Retinal pigment epithelial cell (primary cell): ENCODE measurements around the gene RIPOR2.
"Not testable (repeated sequence)": the region's sequence is repeated elsewhere in the genome, so short reads cannot be mapped to it uniquely, and the experiment has no call there.

Experiments
- DNase-seq: peaks from one replicate; pipeline ENCODE4 v3.0.0-alpha.2; 2010; ENCODE audit warnings: low read depth
- H3K4me3 ChIP-seq: 2 replicates; pipeline ENCODE4 v1.5.1; 2011; ENCODE audit warnings: mild to moderate bottlenecking, low read length, control low read depth, moderate library complexity
- TF ChIP-seq, protein P1 (sequence below): conservative IDR thresholded peaks from 2 replicates; pipeline ENCODE4 v1.5.1; 2011; ENCODE audit warnings: low read depth, low read length, control low read depth, inconsistent platforms

The RIPOR2 gene

DNA sequence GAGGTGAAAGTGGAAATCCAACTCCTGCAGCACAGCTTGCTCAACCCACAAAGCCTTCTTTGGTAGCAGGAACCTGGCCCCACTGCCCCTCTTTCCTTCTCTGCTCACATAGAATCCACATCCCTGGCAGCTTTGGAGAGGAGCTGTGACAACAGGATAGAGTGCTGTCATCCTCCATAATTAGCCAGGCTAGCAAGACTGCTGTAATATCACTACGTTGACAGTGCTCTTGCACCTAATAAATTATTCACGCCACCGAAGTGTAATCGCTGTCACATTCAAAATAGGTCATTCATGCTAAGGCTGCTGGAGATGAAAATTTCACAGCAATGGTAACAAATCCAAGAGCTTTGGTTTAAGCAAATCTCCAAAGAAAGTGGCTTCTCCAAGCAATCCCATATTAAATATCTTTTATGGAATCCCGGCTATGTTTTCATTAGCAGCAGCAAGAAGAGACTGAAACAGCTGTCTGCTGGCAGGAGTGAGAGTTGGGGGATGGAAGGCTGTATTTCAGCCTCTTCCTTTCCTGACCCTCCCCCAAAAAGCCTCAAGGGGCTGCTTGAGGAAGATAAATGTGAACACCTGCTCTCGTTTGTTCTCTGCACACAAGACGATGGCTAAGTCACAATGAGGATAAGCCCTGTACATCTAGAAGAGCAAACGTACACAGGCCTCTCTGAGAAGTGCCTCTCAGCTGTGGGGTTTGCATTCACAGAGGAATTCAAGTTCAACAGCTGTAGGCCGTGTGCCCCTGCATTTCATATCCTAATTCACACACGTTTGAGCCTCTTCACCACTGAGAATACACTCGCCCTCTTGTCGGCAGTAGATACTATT, 16.5 kb downstream of the RIPOR2 start:
- TF ChIP-seq, protein P1, sequence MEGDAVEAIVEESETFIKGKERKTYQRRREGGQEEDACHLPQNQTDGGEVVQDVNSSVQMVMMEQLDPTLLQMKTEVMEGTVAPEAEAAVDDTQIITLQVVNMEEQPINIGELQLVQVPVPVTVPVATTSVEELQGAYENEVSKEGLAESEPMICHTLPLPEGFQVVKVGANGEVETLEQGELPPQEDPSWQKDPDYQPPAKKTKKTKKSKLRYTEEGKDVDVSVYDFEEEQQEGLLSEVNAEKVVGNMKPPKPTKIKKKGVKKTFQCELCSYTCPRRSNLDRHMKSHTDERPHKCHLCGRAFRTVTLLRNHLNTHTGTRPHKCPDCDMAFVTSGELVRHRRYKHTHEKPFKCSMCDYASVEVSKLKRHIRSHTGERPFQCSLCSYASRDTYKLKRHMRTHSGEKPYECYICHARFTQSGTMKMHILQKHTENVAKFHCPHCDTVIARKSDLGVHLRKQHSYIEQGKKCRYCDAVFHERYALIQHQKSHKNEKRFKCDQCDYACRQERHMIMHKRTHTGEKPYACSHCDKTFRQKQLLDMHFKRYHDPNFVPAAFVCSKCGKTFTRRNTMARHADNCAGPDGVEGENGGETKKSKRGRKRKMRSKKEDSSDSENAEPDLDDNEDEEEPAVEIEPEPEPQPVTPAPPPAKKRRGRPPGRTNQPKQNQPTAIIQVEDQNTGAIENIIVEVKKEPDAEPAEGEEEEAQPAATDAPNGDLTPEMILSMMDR, result no peak
- H3K4me3 ChIP-seq, result no peak overlapping the region
- DNase-seq, result no peak

GRCh38 chr6:24918641-24919055, 17.1 kb downstream of the RIPOR2 start:
- DNase-seq, result no peak

DNA sequence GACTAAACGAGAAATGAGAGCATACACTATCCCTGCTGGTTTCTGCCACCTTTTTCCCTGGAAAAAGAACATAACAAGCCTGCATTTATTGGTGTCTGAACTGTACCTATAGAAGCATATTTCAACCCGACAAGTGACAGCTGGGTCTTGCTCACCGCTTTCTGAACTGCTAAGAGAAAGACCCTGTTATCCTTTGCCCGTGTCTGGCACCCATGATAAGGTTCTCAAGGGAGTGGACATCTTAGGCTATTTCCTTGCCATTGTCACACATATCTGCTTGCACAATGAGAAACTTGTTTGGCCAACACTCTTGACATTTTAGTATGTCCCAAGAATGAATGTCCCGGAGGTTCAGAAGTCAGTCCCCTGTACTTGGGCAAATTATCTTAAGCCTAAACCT, 19.3 kb downstream of the RIPOR2 start:
- TF ChIP-seq, protein P1, result no peak

More at GRCh38 chr6:24918641-24919055, 17.1 kb downstream of the RIPOR2 start:
- H3K4me3 ChIP-seq, result no peak overlapping the region
- TF ChIP-seq, protein P1, result no peak

GRCh38 chr6:24915641-24916040, 20.1 kb downstream of the RIPOR2 start:
- TF ChIP-seq, protein P1, result no peak
- H3K4me3 ChIP-seq, result no peak overlapping the region
- DNase-seq, result no peak

More for the DNA sequence above, 19.3 kb downstream of the RIPOR2 start:
- H3K4me3 ChIP-seq, result no peak overlapping the region
- no peak for DNase-seq

DNA sequence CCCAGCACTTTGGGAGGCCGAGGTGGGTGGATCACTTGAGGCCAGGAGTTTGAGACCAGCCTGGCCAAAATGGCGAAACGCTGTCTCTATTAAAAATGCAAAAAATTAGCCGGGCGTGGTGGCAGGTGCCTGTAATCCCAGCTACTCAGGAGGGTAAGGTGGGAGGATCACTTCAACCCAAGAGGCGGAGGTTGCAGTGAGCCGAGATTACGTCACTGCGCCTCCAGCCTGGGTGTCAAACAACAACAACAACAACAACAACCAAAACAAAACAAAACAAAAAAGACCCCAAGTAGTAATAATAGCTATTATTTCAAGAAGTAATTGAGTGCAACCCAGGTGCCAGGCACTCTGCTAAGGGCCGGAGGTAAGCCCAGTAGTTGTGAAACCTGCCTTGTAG, 21.7 kb downstream of the RIPOR2 start:
- not testable (repeated sequence) for H3K4me3 ChIP-seq, DNase-seq

GRCh38 chr6:24911796-24912382, 23.9 kb downstream of the RIPOR2 start:
- TF ChIP-seq, protein P1, result no peak
- no peak for DNase-seq
- H3K4me3 ChIP-seq, result no peak overlapping the region

DNA sequence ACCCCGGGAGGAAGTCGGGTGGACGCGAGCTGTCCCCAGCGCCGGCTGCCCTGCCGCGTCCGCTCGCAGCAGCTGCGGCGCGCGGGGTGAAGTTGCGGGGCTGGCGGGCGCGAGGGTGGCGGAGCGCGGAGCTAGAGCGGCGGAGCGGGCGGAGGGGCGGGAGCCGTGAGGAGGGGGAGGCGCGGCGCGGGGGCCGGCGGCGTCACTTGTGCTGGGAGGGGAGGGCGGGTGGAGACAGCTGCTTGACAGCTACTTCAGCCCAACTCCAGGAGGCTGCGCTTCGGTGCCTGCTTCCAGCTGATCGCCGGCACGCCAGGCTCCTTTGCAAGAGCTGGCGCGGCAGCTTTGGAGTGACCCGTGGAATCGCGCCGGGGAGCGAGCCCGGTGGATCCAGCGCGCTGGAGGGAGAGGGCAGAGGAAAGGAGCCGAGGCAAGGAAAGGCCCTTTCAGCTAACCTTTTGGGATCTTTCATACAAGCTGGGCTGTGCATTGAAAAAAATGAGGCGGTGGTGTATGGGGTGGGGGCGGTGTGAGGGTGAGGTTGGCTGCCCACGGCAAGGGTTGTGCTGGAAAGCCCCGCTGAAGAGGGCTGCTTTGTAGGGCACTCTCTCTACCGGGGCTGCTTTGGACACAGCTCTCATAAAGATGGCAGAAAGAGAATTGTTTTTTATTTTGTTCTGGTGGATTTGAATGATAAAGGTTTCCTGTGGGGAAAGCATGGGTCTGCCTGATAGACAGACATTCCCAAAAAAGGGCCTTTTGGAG, 24.6 kb downstream of the RIPOR2 start:
- H3K4me3 ChIP-seq, result peak overlapping the region; percentile 55
- no peak for DNase-seq
- TF ChIP-seq, protein P1, result no peak
